GM12891 (cell line): Measurements from ENCODE around the gene UBN1.

Source experiments
- DNase-seq: peaks from one replicate; pipeline ENCODE4 v3.0.0; 2011; ENCODE audit warnings: low spot score; ENCODE audit not compliant: insufficient read length
- FAIRE-seq: peaks from 2 replicates; lab custom pipeline; 2011; peaks lifted over from hg19 to GRCh38; lab: Jason Lieb, UNC
- PAX5 ChIP-seq: IDR thresholded peaks from 2 replicates; pipeline ENCODE4 v1.6.1; 2011; ENCODE audit warnings: low read length, moderate library complexity, mild to moderate bottlenecking; ENCODE audit not compliant: insufficient read depth, severe bottlenecking
- POLR2A ChIP-seq: IDR thresholded peaks from 2 replicates; pipeline ENCODE4 v1.6.1; 2011; ENCODE audit warnings: low read depth, low read length, control low read depth
- POLR2AphosphoS5 ChIP-seq: IDR thresholded peaks from 2 replicates; pipeline ENCODE4 v1.6.1; 2011; ENCODE audit warnings: low read depth, low read length, control low read depth
- POU2F2 ChIP-seq: IDR thresholded peaks from 2 replicates; pipeline ENCODE4 v1.6.1; 2011; ENCODE audit warnings: low read depth, mild to moderate bottlenecking, control low read depth, low read length, moderate library complexity
- SPI1 ChIP-seq: IDR thresholded peaks from 2 replicates; pipeline ENCODE4 v1.6.1; 2011; ENCODE audit warnings: low read depth, low read length, control low read depth
- TAF1 ChIP-seq: IDR thresholded peaks from 2 replicates; pipeline ENCODE4 v1.6.1; 2011; ENCODE audit warnings: low read depth, low read length, control low read depth

UBN1 gene

GRCh38 chr16:4802659-4803287, 44.5 kb upstream of the UBN1 start:
- FAIRE-seq, result peak; percentile 97
- no peak for TF ChIP-seq POLR2AphosphoS5
- TF ChIP-seq POLR2A, result no peak
- no peak for TF ChIP-seq PAX5
- TF ChIP-seq TAF1, result no peak
- no peak for TF ChIP-seq SPI1
- TF ChIP-seq POU2F2, result no peak
- peak; percentile 99 for DNase-seq

- no peak for DNase-seq
- TF ChIP-seq TAF1 (no peak), POLR2A (no peak), POLR2AphosphoS5 (no peak), PAX5 (no peak)
- no peak for FAIRE-seq
These were observed 43.9 kb upstream of the UBN1 start for GRCh38 chr16:4803401-4803844.

GRCh38 chr16:4803898-4804762, 43.2 kb upstream of the UBN1 start:
- DNase-seq (no peak), FAIRE-seq (no peak)
- no peak for TF ChIP-seq POU2F2

- FAIRE-seq, result no peak
- DNase-seq, result no peak
- TF ChIP-seq TAF1, result no peak
- TF ChIP-seq PAX5, result no peak
- no peak for TF ChIP-seq SPI1
- TF ChIP-seq POLR2A, result no peak
- TF ChIP-seq POLR2AphosphoS5, result no peak
- no peak for TF ChIP-seq POU2F2
These were observed 42.0 kb upstream of the UBN1 start for GRCh38 chr16:4805231-4805630.

GRCh38 chr16:4806280-4806679, 41.0 kb upstream of the UBN1 start:
- DNase-seq (no peak), FAIRE-seq (no peak)
- no peak for TF ChIP-seq POU2F2
- TF ChIP-seq SPI1, result no peak
- no peak for TF ChIP-seq POLR2A
- TF ChIP-seq PAX5, result no peak
- TF ChIP-seq POLR2AphosphoS5, result no peak
- TF ChIP-seq TAF1, result no peak

- FAIRE-seq, result no peak
- TF ChIP-seq PAX5 (no peak), POU2F2 (no peak), POLR2A (no peak), SPI1 (no peak), POLR2AphosphoS5 (no peak), TAF1 (no peak)
- DNase-seq, result no peak
These were observed 36.0 kb upstream of the UBN1 start for GRCh38 chr16:4811242-4811641.

GRCh38 chr16:4811773-4812172, 35.5 kb upstream of the UBN1 start:
- no peak for FAIRE-seq
- no peak for DNase-seq
- no peak for TF ChIP-seq TAF1
- no peak for TF ChIP-seq POU2F2
- TF ChIP-seq SPI1, result no peak
- no peak for TF ChIP-seq PAX5
- no peak for TF ChIP-seq POLR2A
- TF ChIP-seq POLR2AphosphoS5, result no peak

- TF ChIP-seq PAX5 (no peak), TAF1 (no peak), SPI1 (no peak), POLR2A (no peak), POU2F2 (no peak), POLR2AphosphoS5 (no peak)
- no peak for DNase-seq
- FAIRE-seq, result no peak
These were observed 33.9 kb upstream of the UBN1 start for GRCh38 chr16:4813251-4814003.

DNA sequence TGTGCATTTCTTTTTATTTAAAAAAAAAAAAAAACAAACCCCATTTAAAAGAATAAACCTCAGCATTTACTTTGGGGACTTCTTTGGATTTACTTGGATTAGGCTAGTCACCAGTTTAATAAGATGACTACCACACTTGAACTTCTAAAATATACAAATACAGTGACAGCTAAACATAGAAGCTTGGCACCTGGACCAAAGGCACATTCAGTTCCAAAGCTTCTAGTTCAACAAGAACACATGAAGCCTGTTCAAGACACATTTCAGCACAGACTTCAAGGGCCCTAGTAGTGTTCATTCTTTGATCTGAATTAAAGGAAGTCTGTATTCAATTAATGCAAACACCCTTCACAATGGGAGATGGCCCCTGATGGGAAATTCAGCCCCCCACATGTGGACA, 33.2 kb upstream of the UBN1 start:
- FAIRE-seq, result no peak
- TF ChIP-seq POLR2AphosphoS5 (no peak), POLR2A (no peak), POU2F2 (no peak), SPI1 (no peak), PAX5 (no peak), TAF1 (no peak)

More for the DNA sequence above, 33.2 kb upstream of the UBN1 start:
- DNase-seq, result no peak
